NCI-H748 (cell line): ENCODE results near the gene HAGH.
A peak's percentile ranks its signal among the peaks of the same experiment; 100 is the strongest.

Experiments used
- DNase-seq: peaks from one replicate; lab custom pipeline; 2025; ENCODE audit not compliant: unreplicated experiment; lab: John Stamatoyannopoulos, UW

The HAGH gene

DNA sequence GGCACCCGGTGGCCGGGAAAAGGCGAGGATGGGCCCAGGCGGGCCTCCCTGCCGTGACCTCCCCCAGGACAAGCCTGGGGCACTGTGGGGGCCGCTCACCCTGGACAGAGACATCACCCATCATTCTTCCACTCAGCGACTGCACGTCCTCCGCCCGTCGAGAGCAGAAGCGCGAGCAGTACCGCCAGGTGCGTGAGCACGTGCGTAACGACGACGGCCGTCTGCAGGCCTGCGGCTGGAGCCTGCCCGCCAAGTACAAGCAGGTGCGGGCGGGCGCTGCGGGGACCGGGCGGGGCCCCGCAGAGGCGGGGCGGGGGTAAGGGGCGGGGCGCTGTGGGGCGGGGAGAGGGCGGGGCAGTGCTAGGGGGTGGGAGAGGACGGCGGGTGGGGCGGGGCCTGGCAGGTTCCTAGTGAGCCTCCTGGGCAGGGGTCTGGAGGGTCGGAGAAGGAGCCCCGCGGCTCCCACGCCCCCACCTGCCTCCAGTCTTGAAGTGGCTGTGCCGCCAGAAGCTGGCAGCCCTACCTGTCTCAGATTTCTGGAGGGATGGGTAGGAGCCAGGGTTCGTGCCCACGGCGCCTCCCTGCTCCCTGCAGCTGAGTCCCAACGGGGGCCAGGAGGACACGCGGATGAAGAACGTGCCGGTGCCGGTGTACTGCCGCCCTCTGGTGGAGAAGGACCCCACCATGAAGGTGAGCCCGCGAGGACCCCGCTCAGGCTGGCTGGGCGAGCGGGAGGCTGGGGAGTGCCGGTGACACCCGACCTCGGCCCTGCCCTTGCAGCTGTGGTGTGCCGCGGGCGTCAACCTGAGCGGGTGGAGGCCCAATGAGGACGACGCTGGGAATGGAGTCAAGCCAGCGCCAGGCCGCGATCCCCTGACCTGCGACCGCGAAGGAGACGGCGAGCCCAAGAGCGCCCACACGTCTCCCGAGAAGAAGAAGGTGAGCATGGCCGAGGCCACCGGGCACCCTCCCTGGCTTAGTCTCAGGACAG lies 62.8 kb downstream of the HAGH start:
- DNase-seq: peak; percentile 5

GRCh38 chr16:1762879-1763520 lies 63.6 kb downstream of the HAGH start:
- DNase-seq: no peak

DNA sequence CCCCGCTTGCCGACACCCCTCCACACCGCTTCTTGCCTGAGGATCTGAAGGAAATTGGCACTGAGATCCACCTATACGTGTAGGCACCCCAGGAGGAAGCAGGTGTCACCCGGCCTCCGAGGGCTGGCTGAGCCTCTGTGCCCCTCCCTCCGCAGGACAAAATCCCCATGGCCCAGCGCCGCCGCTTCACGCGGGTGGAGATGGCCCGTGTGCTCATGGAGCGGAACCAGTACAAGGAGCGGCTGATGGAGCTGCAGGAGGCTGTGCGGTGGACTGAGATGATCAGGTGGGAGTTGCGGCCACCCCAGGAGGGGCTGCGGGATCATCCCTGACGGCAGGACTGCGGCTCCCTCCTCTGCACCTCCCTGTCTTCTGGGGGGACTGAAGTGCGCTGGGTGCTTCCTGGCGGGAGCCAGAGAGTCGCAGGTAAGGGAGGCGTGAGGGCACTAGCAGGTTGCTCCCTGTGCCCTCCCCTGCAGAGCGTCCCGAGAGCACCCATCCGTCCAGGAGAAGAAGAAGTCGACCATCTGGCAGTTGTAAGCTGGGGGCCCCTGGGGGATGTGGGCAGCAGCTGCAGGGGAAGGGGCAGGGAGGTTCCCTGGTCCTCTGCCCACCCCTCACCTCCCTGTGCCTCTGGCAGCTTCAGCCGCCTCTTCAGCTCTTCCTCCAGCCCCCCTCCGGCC lies 64.3 kb downstream of the HAGH start:
- no peak for DNase-seq

- no peak for DNase-seq
Measured at GRCh38 chr16:1761751-1762150, 64.9 kb downstream of the HAGH start.

DNA sequence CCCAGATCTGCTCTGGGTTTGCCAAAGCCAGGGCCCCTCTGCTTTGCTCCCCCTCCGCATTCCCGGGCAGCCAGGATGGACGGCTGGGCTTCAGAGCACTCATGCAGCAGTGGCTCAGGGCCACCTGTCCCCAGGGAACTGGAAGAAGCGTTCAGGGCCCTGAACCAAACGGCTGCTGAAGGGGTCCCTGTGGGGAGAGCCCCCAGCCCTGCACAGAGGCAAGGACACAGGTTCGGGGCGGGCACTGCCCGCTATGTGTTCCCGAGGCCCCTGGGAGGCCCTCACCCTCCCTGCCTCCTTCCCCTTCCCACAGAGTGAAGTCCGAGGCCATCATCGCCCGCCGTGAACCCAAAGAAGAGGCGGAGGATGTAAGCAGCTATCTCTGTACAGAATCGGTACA lies 65.7 kb downstream of the HAGH start:
- no peak for DNase-seq

DNA sequence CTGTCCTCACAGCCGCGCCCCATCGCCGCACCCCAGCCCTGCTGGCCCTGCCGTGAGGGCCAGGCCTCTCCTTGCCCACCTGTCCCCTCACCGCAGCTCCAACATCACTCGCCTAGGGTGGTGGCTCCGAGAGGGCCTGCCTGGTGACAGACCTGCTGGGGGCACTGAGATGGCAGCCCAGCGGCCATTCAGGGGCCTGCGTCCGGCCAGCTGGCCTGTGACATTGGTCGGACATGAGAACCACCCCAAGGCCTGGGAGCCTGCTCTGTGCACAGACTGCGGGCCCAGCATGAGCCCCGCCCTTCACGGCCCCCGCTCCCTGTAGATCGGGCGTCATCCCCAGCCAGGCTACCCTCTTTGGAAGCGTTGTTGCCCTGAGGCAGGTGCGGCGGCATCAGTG lies 67.1 kb downstream of the HAGH start:
- no peak for DNase-seq

- no peak for DNase-seq
Measured at GRCh38 chr16:1758923-1759322, 67.7 kb downstream of the HAGH start.

GRCh38 chr16:1757714-1758461 lies 68.7 kb downstream of the HAGH start:
- no peak for DNase-seq
